Measurements from ENCODE around the gene PTPRN2.
"Not testable (repeated sequence)": the region's sequence is repeated elsewhere in the genome, so short reads cannot be mapped to it uniquely, and the experiment has no call there.

PTPRN2 gene

GRCh38 chr7:158377800-158378623 is 209.6 kb downstream of the PTPRN2 start:
- no peak for DNase-seq

GRCh38 chr7:158376839-158377186 is 210.8 kb downstream of the PTPRN2 start:
- DNase-seq = not testable (repeated sequence)

GRCh38 chr7:158376146-158376838 is 211.3 kb downstream of the PTPRN2 start:
- DNase-seq = peak; percentile 30

GRCh38 chr7:158375034-158375433 is 212.6 kb downstream of the PTPRN2 start:
- no peak for DNase-seq

GRCh38 chr7:158374586-158374985 is 213.0 kb downstream of the PTPRN2 start:
- DNase-seq = no peak

- DNase-seq = no peak
Observed at GRCh38 chr7:158374146-158374545, 213.5 kb downstream of the PTPRN2 start.

GRCh38 chr7:158373476-158374133 is 214.0 kb downstream of the PTPRN2 start:
- no peak for DNase-seq

- no peak for DNase-seq
Observed at GRCh38 chr7:158372400-158373342, 215.0 kb downstream of the PTPRN2 start.

GRCh38 chr7:158371856-158372255 is 215.8 kb downstream of the PTPRN2 start:
- no peak for DNase-seq

GRCh38 chr7:158369866-158370265 is 217.8 kb downstream of the PTPRN2 start:
- no peak for DNase-seq

GRCh38 chr7:158369290-158369689 is 218.3 kb downstream of the PTPRN2 start:
- DNase-seq = no peak

- no peak for DNase-seq
Observed at GRCh38 chr7:158368449-158368848, 219.2 kb downstream of the PTPRN2 start.

- no peak for DNase-seq
Observed at GRCh38 chr7:158367634-158367982, 220.0 kb downstream of the PTPRN2 start.

GRCh38 chr7:158366916-158367633 is 220.5 kb downstream of the PTPRN2 start:
- no peak for DNase-seq

GRCh38 chr7:158366346-158366745 is 221.3 kb downstream of the PTPRN2 start:
- DNase-seq = no peak

- no peak for DNase-seq
Observed at GRCh38 chr7:158365267-158365666, 222.4 kb downstream of the PTPRN2 start.

- DNase-seq = no peak
Observed at GRCh38 chr7:158364451-158364850, 223.2 kb downstream of the PTPRN2 start.

GRCh38 chr7:158362912-158363905 is 224.4 kb downstream of the PTPRN2 start:
- DNase-seq = no peak

- DNase-seq = no peak
Observed at GRCh38 chr7:158362001-158362400, 225.6 kb downstream of the PTPRN2 start.

- no peak for DNase-seq
Observed at GRCh38 chr7:158361326-158361946, 226.2 kb downstream of the PTPRN2 start.
